Measurements from ENCODE around the gene ACBD6.

Gene ACBD6

DNA sequence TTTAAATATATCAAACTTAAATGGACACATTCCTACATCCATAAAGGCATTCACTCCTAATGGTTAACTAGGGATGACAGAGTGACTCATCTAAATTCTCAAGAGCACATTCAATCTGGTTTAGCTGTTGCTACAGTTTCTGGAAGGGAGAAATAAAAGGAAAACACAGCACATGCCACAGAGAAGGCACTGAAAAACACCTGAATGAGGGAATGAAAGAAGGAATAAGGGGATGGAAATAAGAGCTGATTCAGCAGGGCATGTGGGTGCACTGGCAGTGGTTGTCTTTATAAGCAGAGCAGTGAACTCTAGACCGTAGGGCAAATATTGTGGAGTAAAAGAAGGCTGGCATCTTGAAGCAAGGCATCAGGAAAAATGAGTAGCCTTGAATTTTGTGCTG, 193.0 kb downstream of the ACBD6 start:
- in situ Hi-C loops (cut with MboI; ENCODE audit: low sequenced_read_pairs), result no loop called here

DNA sequence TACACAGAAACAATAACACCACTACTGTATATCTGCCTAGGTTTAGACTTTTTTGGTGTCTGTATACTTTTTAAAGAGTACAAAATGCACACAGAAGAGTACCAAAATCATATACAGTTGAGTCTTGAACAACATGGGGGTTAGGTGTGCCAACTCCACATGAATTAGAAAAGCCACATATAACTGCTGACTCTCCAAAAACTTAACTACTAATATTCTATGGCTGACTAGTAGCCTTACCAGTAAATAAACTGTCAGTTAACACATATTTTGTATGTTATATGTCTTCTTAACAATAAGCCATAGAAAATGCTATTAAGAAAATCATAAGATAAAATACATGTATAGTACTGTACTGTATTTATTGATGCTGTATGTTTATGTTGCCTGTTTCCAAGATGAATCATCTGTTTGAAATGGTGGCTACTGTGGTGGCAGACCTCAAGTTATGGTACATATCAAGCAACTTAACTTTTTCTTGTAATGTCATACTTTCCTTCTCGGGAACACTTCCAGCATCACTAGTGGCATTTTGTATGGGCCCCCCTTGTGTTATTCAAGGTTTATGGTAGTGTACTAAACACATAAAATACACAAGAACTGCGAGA, 201.1 kb downstream of the ACBD6 start:
- in situ Hi-C loops (cut with MboI; ENCODE audit: low sequenced_read_pairs), result no loop called here

DNA sequence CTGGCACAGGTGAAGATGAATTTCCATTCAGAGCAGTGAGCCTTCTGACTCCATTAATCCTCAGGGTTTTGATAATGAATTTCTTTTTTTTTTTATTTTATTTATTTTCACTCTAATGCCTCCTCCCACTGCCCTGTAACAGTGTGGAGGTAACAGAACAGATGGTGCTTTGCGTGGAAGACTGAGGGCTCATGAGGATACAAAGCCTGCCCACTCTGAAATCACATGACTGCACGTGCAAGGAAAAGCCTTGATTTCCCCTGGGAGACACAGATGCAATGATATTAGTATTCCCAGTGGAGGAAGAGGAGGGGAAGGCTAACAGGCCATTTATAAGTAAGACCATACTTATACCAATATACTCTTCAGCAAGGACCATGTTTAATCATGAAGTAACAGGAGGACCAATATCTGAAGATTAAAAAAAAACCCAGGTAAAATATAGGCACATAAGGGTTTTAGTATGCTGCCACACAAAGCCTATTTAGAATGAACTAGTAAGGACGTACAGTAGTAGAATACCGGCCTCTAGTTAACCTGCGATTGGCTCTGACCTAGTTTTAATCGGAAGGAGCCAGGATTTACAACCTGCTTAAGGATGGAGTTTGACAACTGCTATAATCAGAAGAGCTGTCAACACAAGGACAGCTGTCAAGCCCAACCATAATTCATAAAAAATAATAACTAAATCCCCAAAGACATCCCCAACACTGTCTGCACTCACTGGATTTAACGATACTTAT, 202.7 kb downstream of the ACBD6 start:
- in situ Hi-C loops (cut with MboI; ENCODE audit: low sequenced_read_pairs), result no loop called here

DNA sequence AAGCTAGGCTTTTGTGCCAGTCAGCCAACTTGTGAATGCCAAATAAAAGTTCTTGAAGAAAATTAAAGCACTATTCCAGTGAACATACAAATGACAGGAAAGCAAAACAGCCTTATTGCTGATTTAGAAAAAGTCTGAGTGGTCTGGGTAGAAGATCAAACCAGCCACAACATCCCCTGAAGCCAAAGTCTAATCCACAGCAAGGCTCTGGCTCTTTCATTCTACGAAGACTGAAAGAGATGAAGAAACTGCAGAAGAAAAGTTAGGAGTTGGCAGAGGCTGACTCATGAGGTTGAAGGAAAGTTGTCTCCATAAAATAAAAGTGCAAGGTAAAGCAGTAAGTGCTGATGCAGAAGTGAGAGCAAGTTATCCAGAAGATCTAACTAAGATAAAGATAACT, 206.4 kb downstream of the ACBD6 start:
- in situ Hi-C loops (cut with MboI; ENCODE audit: low sequenced_read_pairs), result no loop called here

- in situ Hi-C loops (cut with MboI; ENCODE audit: low sequenced_read_pairs), result no loop called here
Measured at GRCh38 chr1:180294711-180295110, 207.7 kb downstream of the ACBD6 start.

DNA sequence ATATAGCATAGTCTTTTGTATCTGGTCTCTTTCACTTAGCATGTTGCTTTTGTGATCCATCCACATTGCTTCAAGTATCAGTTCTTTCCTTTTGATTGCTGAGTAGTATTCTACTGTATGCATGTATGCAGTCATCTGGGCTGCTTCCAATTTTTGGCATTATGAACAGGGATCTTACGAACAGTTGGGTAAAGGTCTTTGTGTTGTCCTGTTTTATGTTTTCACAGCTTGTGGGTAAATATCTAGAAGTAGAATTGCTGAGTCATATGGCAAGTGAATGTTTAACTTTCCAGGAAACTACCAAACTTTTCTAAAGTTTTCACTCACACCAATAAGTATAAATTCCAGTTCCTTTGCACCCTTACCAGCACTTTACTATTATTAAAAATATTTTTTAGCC, 211.4 kb downstream of the ACBD6 start:
- in situ Hi-C loops (cut with MboI; ENCODE audit: low sequenced_read_pairs), result no loop called here

DNA sequence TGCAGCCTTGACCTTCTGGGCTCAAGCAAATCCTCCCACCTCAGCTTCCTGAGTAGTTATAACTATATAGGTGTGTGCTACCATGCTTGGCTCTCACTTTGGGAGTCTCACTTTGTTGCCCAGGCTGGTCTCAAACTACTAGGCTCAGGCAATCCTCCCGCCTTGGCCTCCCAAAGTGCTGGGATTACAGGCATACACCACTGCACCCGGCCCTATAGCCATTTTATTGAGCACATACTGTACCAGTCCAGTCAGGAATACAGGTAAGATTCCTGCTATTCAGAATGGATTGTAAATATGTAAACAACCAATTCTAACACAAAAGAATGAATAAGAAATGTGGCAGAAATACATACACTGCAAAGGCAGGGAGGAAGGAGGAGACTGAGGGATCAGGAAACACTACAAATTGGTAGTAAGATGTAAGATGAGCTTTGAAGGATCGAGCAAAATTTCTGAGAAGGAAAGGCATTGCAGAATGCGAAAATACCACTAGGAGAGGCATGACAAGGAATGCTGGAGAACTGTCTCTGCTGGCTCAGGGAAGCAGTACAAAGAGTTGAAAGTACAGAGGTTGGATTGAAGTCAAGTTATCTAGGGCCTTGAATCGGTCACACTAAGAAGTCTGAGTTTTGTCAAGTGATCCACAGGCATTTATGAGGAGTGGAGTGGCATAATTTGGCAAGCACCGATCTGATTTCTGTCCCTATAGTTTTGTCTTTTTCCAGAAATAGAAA, 211.9 kb downstream of the ACBD6 start:
- in situ Hi-C loops (cut with MboI; ENCODE audit: low sequenced_read_pairs), result no loop called here

DNA sequence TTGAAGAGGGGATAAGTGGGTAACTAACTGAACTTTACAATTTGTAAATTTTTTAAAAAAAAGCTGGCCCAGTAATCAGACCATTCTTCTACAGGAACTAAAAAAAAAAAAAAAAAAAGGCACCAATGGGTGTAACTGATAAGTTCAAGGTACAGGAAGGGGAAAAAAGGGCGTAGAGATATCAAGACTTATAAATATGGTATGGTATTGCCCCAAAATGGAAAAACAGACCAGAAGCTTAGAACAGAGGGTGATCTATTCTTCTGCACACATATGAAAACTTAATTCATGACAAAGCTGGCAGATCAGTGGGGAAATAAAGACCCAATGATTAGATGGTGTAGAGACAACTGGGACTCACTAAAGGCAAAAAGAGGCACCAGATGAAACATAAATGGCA, 213.4 kb downstream of the ACBD6 start:
- in situ Hi-C loops (cut with MboI; ENCODE audit: low sequenced_read_pairs), result no loop called here

DNA sequence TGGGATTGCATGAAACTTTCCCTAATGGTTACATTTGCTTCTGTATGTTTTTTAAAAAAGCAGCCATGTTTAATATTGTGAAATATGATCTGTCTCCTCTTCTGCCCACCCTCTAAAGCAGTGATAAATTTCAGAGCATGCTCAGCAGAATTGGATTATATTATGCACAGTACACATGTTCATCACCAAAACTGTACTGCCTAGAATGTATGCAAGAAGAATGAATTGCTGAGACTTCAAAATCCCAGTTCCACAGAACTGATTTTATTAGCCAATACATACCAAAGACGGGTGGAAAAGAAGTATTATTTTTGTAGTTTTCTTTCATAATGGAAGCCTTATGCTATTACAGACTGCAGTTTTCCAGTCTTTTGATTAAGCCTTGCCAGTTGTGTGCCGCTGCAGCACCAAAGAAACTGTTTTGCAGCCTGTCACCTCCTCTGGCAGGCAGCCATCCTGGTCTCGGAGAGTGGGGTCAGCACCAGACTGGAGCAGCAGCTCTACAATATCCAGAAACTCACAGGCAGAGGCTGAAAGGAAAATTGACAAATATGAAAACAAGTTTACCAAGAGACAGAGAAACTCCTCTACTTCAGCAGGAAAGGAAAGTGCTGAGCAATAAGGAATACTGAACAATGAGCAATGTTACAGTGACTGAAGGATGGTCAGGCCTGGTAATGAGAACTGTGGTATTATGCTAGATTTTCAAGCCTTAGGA, 214.2 kb downstream of the ACBD6 start:
- in situ Hi-C loops (cut with MboI; ENCODE audit: low sequenced_read_pairs), result no loop called here

GRCh38 chr1:180286417-180286816, 216.0 kb downstream of the ACBD6 start:
- in situ Hi-C loops (cut with MboI; ENCODE audit: low sequenced_read_pairs), result no loop called here

- in situ Hi-C loops (cut with MboI; ENCODE audit: low sequenced_read_pairs), result no loop called here
Measured at GRCh38 chr1:180283098-180283497, 219.3 kb downstream of the ACBD6 start.

DNA sequence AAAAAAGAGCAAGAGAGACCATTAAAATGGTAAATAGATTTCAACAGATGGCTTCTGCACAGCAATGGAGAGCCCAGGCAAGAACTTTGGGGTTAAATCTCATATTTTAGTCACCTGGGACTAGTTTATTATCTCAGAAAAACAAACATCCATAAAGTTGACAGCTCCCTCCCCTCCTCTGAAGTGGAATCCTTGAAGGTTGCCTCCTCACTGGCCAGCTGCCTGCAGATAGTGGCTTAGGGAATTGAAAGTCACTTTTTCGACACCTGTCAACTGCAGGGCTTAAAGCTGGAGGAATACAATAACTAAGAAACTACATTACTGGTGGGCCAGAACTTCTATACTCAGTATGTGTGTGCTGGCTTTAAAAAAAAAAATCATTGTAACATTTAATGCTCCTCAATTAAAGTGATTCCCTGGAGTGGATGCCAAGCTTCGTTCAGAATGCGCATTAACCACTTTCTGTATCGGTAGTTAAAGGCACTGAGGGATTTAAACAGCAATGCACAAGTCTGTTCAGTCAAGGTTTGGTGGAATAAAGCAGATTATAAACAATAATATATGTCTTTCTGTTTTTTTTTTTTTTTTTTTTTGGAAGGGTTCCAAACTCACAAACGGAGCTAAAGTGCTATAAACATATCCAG, 219.9 kb downstream of the ACBD6 start:
- in situ Hi-C loops (cut with MboI; ENCODE audit: low sequenced_read_pairs), result no loop called here

DNA sequence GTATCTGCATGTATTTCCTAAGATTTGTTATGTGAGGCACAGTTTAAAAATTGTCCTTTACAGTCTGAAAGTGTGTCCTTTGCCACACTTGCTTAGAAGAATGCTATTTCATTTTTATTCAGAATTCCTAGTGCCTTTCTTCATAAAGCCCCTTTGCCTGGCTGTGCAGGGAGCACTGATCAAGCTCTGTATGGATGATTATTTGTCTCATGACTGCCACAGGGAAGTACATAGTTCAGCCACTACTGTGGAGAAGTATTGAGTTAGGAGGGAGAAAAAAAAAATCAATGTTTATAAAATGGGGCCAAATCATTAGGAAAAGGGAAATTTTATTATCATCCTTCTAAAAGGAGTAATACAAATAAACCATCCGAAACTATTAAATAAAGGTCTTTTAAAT, 220.9 kb downstream of the ACBD6 start:
- in situ Hi-C loops (cut with MboI; ENCODE audit: low sequenced_read_pairs), result no loop called here

DNA sequence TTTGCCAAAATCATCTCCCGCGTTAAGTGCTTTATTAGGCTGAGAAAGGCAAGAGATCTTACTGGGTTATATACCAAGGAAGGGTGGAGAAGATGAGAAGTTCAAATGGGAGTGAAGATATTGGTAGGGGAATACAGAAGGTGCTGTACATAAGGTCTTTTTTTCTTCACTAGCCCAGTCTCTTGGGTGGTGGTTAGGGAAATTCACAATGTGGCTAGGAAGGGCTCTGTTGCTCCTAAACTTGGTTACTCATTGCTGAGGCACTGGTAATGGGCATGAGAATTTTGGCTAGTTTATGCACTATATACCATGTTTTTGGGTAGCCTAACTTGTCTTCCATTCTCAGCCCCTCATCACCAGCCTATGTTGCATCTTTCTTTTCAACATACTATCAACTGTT, 221.8 kb downstream of the ACBD6 start:
- in situ Hi-C loops (cut with MboI; ENCODE audit: low sequenced_read_pairs), result no loop called here

- in situ Hi-C loops (cut with MboI; ENCODE audit: low sequenced_read_pairs), result no loop called here
Measured at GRCh38 chr1:180279651-180280050, 222.7 kb downstream of the ACBD6 start.

- in situ Hi-C loops (cut with MboI; ENCODE audit: low sequenced_read_pairs), result no loop called here
Measured at GRCh38 chr1:180278596-180279395, 223.6 kb downstream of the ACBD6 start.

GRCh38 chr1:180278194-180278515, 224.2 kb downstream of the ACBD6 start:
- in situ Hi-C loops (cut with MboI; ENCODE audit: low sequenced_read_pairs), result no loop called here

DNA sequence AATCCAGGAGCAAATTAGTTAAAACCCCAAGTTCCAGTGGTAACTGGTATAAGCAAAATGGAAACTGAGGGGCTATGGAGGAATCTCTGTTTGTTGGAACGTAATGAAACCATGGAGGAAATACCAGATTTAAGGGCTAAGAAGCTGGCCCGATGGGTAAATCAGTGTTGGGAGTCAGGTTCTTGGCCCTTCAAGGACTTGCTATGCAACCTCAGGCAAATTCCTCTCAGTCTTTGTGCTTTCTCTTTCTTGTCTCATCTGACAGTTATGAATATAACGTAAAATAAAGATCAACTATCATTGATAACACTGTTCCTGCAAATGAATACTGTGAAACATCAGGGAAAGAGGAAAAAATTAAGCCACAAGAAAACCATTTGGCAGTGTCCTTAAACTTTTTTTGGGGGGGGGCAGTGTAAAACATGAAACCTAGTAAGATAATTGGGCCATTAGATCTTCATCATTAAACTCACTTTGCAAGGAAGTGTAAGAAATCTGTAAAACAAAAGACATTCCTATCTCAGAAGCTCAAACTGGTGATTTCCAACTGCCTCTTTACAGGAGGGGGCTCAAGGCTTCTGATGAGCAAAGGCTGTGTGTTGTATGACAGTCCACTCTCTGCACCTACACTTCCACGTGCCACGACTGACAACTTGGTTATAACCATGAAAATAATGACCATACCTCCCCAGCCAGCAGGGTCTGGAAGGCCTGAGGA, 224.7 kb downstream of the ACBD6 start:
- in situ Hi-C loops (cut with MboI; ENCODE audit: low sequenced_read_pairs), result no loop called here

- in situ Hi-C loops (cut with MboI; ENCODE audit: low sequenced_read_pairs), result no loop called here
Measured at GRCh38 chr1:180275726-180276125, 226.7 kb downstream of the ACBD6 start.

DNA sequence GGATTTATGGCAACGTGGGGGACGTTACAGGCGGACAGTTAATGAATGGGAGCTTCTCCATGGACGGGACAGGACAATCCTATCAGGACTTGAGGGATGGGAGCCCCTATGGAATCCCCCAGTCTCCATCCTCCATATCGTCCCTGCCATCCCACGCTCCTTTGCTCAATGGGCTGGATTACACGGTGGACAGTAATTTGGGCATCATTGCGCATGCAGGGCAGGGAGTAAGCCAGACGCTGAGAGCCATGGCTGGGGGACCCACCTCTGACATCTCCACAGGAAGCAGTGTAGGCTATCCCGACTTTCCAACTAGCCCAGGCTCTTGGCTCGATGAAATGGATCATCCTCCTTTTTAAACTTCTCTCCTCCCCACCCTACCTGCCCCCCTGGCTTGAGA, 228.2 kb downstream of the ACBD6 start:
- in situ Hi-C loops (cut with MboI; ENCODE audit: low sequenced_read_pairs), result no loop called here
